Neural crest cell (in vitro differentiated cells): ENCODE measurements around the gene MT1G. TPM values are rescaled to one million over a fixed set of nuclear protein-coding genes. Genes with fewer than 3 reads are reported as not detected.

Source experiments
- DNase-seq: peaks from one replicate; pipeline ENCODE4 v3.0.0; 2021; ENCODE audit warnings: low read depth, mixed read lengths, low spot score
- H3K27ac Mint-ChIP-seq: one replicate; pipeline ENCODE4 v1.8.0; 2021; ENCODE audit warnings: mild to moderate bottlenecking, mixed read lengths; ENCODE audit not compliant: unreplicated experiment
- H3K27me3 Mint-ChIP-seq: 2 replicates; pipeline ENCODE4 v1.8.0; 2021; ENCODE audit warnings: low read depth, mild to moderate bottlenecking, mixed read lengths
- H3K36me3 Mint-ChIP-seq: 2 replicates; pipeline ENCODE4 v1.8.0; 2021; ENCODE audit warnings: low read depth, mild to moderate bottlenecking, mixed read lengths
- H3K4me1 Mint-ChIP-seq: 2 replicates; pipeline ENCODE4 v1.8.0; 2021; ENCODE audit warnings: mixed read lengths
- H3K4me3 Mint-ChIP-seq: one replicate; pipeline ENCODE4 v1.8.0; 2021; ENCODE audit warnings: mild to moderate bottlenecking, mixed read lengths
- H3K9me3 Mint-ChIP-seq: 2 replicates; pipeline ENCODE4 v1.8.0; 2021; ENCODE audit warnings: mixed read lengths
- total RNA-seq: library from RNA; stranded (reverse); gene quantifications from 2 replicates; pipeline ENCODE4 v1.2.1, GENCODE V29; 2021
- TF ChIP-seq, protein P1 (sequence below): fragments of 200-600 bp; sonication (generic); conservative IDR thresholded peaks from 2 replicates; pipeline ENCODE4 v1.5.0; 2021; ENCODE audit warnings: antibody characterized with exemption, mild to moderate bottlenecking

The MT1G gene
- total RNA-seq, 1 donor from 2014 or later, result not detected

DNA sequence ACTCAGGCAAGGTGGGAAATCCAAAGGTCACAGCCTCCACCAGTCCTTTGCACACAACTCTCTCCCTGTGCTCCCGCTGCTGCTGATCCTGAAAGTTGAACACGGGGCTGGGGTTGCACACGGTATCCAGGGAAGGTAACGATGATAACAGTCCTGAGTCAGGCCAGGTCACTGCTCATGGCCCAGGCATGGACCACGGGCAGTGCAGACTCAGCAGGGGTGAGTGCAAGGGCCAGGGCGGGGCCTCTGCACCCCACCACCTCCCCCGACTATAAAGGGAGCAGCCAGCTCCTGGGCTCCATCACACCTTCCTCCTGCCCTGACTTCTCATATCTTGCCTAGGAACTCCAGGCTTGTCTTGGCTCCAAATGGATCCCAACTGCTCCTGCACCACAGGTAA, 16.3 kb downstream of the MT1G start, which contains the start of gene MT1B:
Gene MT1B (plus strand): TSS at position 301 of the 400 bp plus-strand sequence. CDS start 68 bp downstream, at position 369.
- peaks cover 83% of the 10 kb centered on the region for H3K27me3 Mint-ChIP-seq
- H3K4me3 Mint-ChIP-seq, result no peak within 1 kb of the TSS
- H3K36me3 Mint-ChIP-seq, result no peaks in the 10 kb centered on the region

GRCh38 chr16:56649820-56650219, 18.0 kb downstream of the MT1G start:
- TF ChIP-seq, protein P1, sequence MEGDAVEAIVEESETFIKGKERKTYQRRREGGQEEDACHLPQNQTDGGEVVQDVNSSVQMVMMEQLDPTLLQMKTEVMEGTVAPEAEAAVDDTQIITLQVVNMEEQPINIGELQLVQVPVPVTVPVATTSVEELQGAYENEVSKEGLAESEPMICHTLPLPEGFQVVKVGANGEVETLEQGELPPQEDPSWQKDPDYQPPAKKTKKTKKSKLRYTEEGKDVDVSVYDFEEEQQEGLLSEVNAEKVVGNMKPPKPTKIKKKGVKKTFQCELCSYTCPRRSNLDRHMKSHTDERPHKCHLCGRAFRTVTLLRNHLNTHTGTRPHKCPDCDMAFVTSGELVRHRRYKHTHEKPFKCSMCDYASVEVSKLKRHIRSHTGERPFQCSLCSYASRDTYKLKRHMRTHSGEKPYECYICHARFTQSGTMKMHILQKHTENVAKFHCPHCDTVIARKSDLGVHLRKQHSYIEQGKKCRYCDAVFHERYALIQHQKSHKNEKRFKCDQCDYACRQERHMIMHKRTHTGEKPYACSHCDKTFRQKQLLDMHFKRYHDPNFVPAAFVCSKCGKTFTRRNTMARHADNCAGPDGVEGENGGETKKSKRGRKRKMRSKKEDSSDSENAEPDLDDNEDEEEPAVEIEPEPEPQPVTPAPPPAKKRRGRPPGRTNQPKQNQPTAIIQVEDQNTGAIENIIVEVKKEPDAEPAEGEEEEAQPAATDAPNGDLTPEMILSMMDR, result no peak
- no peaks in the 10 kb centered on the region for H3K36me3 Mint-ChIP-seq
- no peak overlapping the region for H3K4me3 Mint-ChIP-seq
- H3K27me3 Mint-ChIP-seq, result peaks cover 89% of the 10 kb centered on the region
- H3K4me1 Mint-ChIP-seq, result no peaks in the 10 kb centered on the region
- DNase-seq, result no peak
- H3K27ac Mint-ChIP-seq, result no peak overlapping the region
- no peaks in the 10 kb centered on the region for H3K9me3 Mint-ChIP-seq

More for the DNA sequence above, 16.3 kb downstream of the MT1G start, which contains the start of gene MT1B:
- Mint-ChIP-seq H3K4me1 (no peaks in the 10 kb centered on the region), H3K27ac (peak within 1 kb of the TSS; percentile 45), H3K9me3 (no peaks in the 10 kb centered on the region)
- DNase-seq, result no peak
- TF ChIP-seq, protein P1, result no peak

DNA sequence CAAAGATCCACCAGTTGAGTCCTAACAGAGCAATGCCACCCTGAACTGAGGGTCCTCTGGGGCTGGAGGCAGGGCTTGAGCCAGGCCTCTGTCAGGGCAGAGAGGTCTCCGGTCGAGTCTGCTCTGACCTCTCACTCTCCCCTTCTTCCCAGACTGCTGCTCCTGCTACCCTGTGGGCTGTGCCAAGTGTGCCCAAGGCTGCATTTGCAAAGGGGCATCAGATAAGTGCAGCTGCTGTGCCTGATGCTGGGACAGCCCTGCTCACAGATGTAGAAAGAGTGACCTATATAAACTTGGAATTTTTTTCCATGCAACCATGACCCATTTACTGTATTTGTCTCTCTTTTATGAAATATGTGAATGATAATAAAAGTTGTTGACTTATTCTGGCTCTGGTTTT, 18.6 kb downstream of the MT1G start:
- TF ChIP-seq, protein P1, result no peak
- no peaks in the 10 kb centered on the region for H3K9me3 Mint-ChIP-seq
- no peak for DNase-seq
- no peak overlapping the region for H3K4me3 Mint-ChIP-seq
- no peaks in the 10 kb centered on the region for H3K4me1 Mint-ChIP-seq
- no peak overlapping the region for H3K27ac Mint-ChIP-seq
- H3K36me3 Mint-ChIP-seq, result no peaks in the 10 kb centered on the region
- peaks cover 92% of the 10 kb centered on the region for H3K27me3 Mint-ChIP-seq

DNA sequence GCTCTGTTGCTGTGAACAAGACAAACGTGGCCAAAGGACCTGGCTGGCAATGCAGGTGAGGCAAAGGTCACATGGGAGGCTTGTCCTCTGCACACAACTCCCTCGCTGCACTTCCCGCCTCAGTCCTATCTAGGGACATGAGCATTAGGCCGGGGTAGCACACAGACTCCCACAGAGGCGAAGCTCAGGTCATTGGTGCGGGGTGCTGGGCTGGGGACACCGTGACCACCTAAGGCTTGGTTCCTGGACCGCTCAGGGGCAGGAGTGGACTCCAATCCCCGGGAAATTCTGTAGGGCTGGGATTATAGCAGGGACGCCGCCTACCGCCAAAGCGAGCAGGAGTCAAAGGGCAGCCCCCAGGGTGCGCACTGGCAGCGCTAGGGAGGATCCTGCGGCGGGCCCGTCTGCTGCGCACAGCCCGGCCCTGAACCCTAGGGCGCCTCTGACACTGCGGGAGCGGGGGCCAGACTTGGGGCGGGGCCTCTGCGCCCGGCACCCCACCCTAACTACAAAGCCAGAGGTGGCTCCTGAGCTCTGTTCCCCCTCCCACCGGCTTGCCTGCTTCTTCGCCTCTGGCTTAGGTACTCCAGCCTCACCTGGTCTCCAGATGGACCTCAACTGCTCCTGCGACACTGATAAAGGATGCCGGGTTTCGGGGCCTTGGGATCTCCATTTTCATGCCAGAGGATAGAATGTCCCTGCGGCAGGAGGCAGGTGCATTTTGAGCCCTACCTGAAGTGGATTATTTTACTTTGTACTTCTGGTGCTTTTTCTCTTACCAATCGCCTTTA, 20.0 kb downstream of the MT1G start:
- H3K27me3 Mint-ChIP-seq, result peaks cover 96% of the 10 kb centered on the region
- no peaks in the 10 kb centered on the region for H3K4me1 Mint-ChIP-seq
- TF ChIP-seq, protein P1, result no peak
- no peaks in the 10 kb centered on the region for H3K9me3 Mint-ChIP-seq
- H3K36me3 Mint-ChIP-seq, result no peaks in the 10 kb centered on the region
- H3K27ac Mint-ChIP-seq, result no peak overlapping the region
- no peak overlapping the region for H3K4me3 Mint-ChIP-seq
- no peak for DNase-seq

- Mint-ChIP-seq H3K27me3 (peaks cover 98% of the 10 kb centered on the region), H3K36me3 (no peaks in the 10 kb centered on the region), H3K4me1 (no peaks in the 10 kb centered on the region), H3K4me3 (no peak overlapping the region), H3K9me3 (no peaks in the 10 kb centered on the region), H3K27ac (no peak overlapping the region)
- DNase-seq, result no peak
- TF ChIP-seq, protein P1, result no peak
Measured at GRCh38 chr16:56645838-56646237, 22.0 kb downstream of the MT1G start.
